22Rv1 (cell line): Measurements from ENCODE around the gene STING1.

Experiments
- ZFX ChIP-seq: fragments of 450-650 bp; IDR thresholded peaks from 2 replicates; pipeline ENCODE4 v1.6.1; 2017; ENCODE audit warnings: antibody characterized with exemption, borderline replicate concordance
- TF ChIP-seq, protein P1 (sequence below): fragments of 450-650 bp; IDR thresholded peaks from 2 replicates; pipeline ENCODE4 v1.5.1; 2017; ENCODE audit warnings: mild to moderate bottlenecking

DNA sequence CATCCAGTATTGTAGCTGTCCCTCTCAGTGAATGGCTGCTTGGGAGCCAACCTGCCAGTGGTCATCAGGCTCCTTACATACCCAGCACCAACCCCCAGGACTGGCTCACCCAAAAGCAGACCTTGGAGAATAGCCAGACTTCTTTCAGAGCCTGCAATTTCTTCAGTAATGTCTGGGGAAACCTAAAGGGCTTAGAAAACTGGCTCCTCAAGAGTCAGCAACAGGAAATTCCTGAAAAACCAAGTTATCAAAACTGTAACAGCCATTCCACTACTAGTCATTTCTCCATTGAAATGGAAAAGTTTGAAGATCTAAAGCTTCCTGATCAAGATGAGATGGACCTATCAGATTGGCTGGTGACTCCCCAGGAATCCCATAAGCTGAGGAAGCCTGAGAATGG lies 12.3 kb upstream of the STING1 start:
- TF ChIP-seq, protein P1, sequence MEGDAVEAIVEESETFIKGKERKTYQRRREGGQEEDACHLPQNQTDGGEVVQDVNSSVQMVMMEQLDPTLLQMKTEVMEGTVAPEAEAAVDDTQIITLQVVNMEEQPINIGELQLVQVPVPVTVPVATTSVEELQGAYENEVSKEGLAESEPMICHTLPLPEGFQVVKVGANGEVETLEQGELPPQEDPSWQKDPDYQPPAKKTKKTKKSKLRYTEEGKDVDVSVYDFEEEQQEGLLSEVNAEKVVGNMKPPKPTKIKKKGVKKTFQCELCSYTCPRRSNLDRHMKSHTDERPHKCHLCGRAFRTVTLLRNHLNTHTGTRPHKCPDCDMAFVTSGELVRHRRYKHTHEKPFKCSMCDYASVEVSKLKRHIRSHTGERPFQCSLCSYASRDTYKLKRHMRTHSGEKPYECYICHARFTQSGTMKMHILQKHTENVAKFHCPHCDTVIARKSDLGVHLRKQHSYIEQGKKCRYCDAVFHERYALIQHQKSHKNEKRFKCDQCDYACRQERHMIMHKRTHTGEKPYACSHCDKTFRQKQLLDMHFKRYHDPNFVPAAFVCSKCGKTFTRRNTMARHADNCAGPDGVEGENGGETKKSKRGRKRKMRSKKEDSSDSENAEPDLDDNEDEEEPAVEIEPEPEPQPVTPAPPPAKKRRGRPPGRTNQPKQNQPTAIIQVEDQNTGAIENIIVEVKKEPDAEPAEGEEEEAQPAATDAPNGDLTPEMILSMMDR = no peak
- no peak for TF ChIP-seq ZFX
